Pancreas (tissue), 10 donors: ENCODE measurements around the gene OR2S2. TPM values are rescaled to one million over a fixed set of nuclear protein-coding genes. Genes with fewer than 3 reads are reported as not detected.

Source experiments
- ATAC-seq, 4 donors: fragments of 200-7000 bp; cut with Tn5 transposase; one replicate each; pipeline versions ENCODE4 v1.8.0 to v1.9.1; 2020; ENCODE audit warnings: mild to moderate bottlenecking in 4 of 4, moderate library complexity in 4 of 4
- DNase-seq, 6 donors: peaks; one replicate each; pipeline ENCODE4 v3.0.0-alpha.2; 2020
- FAIRE-seq: peaks from 2 replicates; lab custom pipeline; 2012; peaks lifted over from hg19 to GRCh38; lab: Jason Lieb, UNC
- H3K27ac ChIP-seq, 4 donors: fragments of 200-600 bp; sonication (generic); 1 replicate in 3 of 4; 2 replicates in 1 of 4; pipeline versions ENCODE4 v1.5.0 to v1.8.0; 2020
- H3K27me3 ChIP-seq, 4 donors: fragments of 200-600 bp; one replicate each; pipeline ENCODE4 v1.8.0; 2021
- H3K36me3 ChIP-seq, 3 donors: fragments of 200-600 bp; sonication (generic) in 1 of 3; one replicate each; pipeline versions ENCODE4 v1.5.0 to v1.8.0; 2020 to 2021
- H3K4me1 ChIP-seq, 3 donors: fragments of 200-600 bp; one replicate each; pipeline ENCODE4 v1.8.0; 2021
- H3K4me3 ChIP-seq, 4 donors: fragments of 200-600 bp; sonication (generic) in 2 of 4; one replicate each; pipeline versions ENCODE4 v1.5.0 to v1.8.0; 2020 to 2021
- H3K9me3 ChIP-seq, 4 donors: fragments of 200-600 bp; one replicate each; pipeline ENCODE4 v1.8.0; 2021
- CTCF ChIP-seq, 4 donors: fragments of 200-600 bp; sonication (generic) in 3 of 4; IDR thresholded peaks; one replicate each; pipeline versions ENCODE4 v1.5.0 to v1.8.0; 2021; ENCODE audit warnings: antibody characterized with exemption in 4 of 4
- WGBS, 2 donors: extraction: QIAGEN DNeasy Blood & Tissue Kit; methylation state at CpG; one replicate each; pipeline ENCODE4 v1.1.7; 2013; 5-methylcytosine and 5-hydroxymethylcytosine counted together
- intact Hi-C, 3 donors: fragments of 100-400 bp; cut with DNase I; formaldehyde crosslinking; loops; one replicate each; pipeline versions ENCODE4 v1.11.1 to v1.14.2; 2022
- polyA plus RNA-seq, 2 donors: library from polyadenylated mRNA; stranded (reverse); fragments of 200-250 nt; gene quantifications; one replicate each; pipeline ENCODE4 v1.2.3, GENCODE V29; 2013
- total RNA-seq, 6 donors: library from RNA; stranded (reverse); fragmentation: NEBNext Ultra II Directional in 4 of 6; extraction: Animal tissue kit (Norgen Biotek cat#: 25700) in 4 of 6; gene quantifications; one replicate each; pipeline versions ENCODE4 v1.2.1 to v1.2.4, GENCODE V29; 2021 to 2023
- donor health status: healthy with polysubstance abuse.
- donor health status: DM: no; HTN: no; CAD: no; lungs with moderate emphysema.
- donor health status: DM: no; HTN: no; CAD: no.
- donor health status: control.
- donor health status: control.
- donor health status: Bipolar disorder and iron deficiency.
- donor health status: DM: yes; HTN: yes; CAD: no.
- donor health status: DM: no; HTN: no; CAD: no.
- donor health status: DM: no; HTN: no; CAD: no.
- donor health status: DM: yes; HTN: yes; CAD: no.

OR2S2 gene
- total and polyA plus RNA-seq, 8 donors, result not detected

DNA sequence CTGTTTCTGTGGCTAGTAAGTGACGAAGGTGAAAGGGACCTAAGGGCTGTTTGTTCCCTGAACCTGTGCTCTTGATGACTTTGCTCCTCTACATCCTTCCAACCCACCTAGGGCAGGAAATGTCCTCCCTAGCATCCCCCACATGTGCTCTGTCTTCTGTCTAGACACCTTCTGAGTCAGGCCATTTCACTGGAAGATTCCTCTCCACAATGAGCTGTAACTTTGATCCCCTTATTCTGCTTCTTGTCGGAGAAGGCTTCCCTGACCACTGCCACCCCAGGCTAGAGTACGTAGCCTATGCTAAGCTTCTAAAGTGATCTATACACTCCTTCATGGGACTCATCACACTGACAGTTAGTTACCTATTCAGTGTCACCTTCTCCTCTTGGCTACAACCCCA lies 27.0 kb downstream of the OR2S2 start:
- intact Hi-C loops, result no loop called here
- Histone ChIP-seq H3K4me1 (peaks cover 0 to 6% (median 0%) of the 10 kb centered on the region in 3 donors), H3K27ac (no peak overlapping the region), H3K9me3 (no peaks in the 10 kb centered on the region), H3K4me3 (no peak overlapping the region), H3K27me3 (no peaks in the 10 kb centered on the region), H3K36me3 (no peaks in the 10 kb centered on the region)
- WGBS, 2 donors, result 86 to 91% methylated on average over 3 of the region's 3 CpGs
- no peak for DNase-seq
- ATAC-seq, result no peak
- TF ChIP-seq CTCF (IDR thresholded peaks at IDR 0.05), result no peak
- FAIRE-seq, result no peak

- intact Hi-C loops, result no loop called here
- H3K4me1 ChIP-seq, result peaks cover 0 to 2% (median 0%) of the 10 kb centered on the region in 3 donors
- H3K27ac ChIP-seq, result no peak overlapping the region
- ATAC-seq, result no peak
- H3K4me3 ChIP-seq, result no peak overlapping the region
- H3K9me3 ChIP-seq, result no peaks in the 10 kb centered on the region
- no peak for FAIRE-seq
- no peaks in the 10 kb centered on the region for H3K36me3 ChIP-seq
- TF ChIP-seq CTCF (IDR thresholded peaks at IDR 0.05), result no peak
- no peaks in the 10 kb centered on the region for H3K27me3 ChIP-seq
- no peak for DNase-seq
Measured at GRCh38 chr9:35930521-35930920, 27.4 kb downstream of the OR2S2 start.

GRCh38 chr9:35929453-35929718 lies 28.6 kb downstream of the OR2S2 start:
- FAIRE-seq, result no peak
- H3K27me3 ChIP-seq, result no peaks in the 10 kb centered on the region
- H3K36me3 ChIP-seq, result no peaks in the 10 kb centered on the region
- no peaks in the 10 kb centered on the region for H3K4me1 ChIP-seq
- no peak for TF ChIP-seq CTCF (IDR thresholded peaks at IDR 0.05)
- DNase-seq, result no peak
- H3K4me3 ChIP-seq, result no peak overlapping the region
- intact Hi-C loops, result no loop called here
- H3K27ac ChIP-seq, result no peak overlapping the region
- no peak for ATAC-seq
- 69 to 78% methylated on average over 6 of the region's 6 CpGs for WGBS, 2 donors
- no peaks in the 10 kb centered on the region for H3K9me3 ChIP-seq

DNA sequence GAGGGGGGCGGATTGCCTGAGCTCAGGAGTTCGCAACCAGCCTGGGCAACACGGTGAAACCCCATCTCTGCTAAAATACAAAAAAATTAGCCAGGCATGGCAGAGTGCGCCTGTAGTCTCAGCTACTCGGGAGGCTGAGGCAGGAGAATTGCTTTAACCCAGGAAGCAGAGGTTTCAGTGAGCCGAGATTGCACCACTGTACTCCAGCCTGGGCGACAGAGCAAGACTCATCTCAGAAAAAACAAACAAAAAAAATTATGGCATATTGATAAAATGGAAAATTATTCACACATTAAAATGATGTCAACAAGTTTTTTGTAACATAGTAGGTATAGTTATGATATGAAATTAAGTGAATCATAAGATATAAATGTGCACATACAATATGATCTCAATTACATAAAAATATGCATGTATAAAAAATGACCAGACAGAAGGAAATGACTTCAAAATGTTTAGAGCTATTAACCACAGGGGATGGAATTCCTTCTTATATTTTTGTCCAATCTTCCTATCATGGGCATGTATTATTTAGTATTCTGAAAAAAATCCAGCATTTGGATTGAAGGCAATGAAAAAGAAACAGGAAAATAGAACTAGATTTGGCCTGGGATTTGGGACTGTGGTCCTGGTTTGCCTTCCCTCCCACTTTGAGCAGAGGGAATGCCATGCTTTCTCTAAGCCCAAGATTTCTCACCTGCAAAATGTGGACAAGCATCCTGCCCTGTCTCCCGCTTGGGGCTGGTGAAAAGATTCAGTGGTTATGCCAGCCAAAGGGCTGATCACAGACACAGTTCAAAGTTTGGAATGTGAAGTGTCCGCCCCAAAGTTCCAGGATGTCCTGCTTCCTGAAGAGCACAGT lies 29.1 kb downstream of the OR2S2 start:
- DNase-seq (no peak), FAIRE-seq (no peak)

More for the DNA sequence above, 29.1 kb downstream of the OR2S2 start:
- TF ChIP-seq CTCF (IDR thresholded peaks at IDR 0.05), result no peak
- ATAC-seq, result no peak
- H3K9me3 ChIP-seq, result no peaks in the 10 kb centered on the region
- 79 to 86% methylated on average over 9 of the region's 9 CpGs for WGBS, 2 donors
- intact Hi-C loops, result no loop called here
- H3K36me3 ChIP-seq, result no peaks in the 10 kb centered on the region
- H3K27ac ChIP-seq, result no peak overlapping the region
- no peak overlapping the region for H3K4me3 ChIP-seq
- no peaks in the 10 kb centered on the region for H3K27me3 ChIP-seq
- peaks cover 0 to 3% (median 0%) of the 10 kb centered on the region in 3 donors for H3K4me1 ChIP-seq
